OCI-LY7 (cell line): ENCODE data around the gene PHAF1. TPM values are rescaled to one million over a fixed set of nuclear protein-coding genes. Genes with fewer than 3 reads are reported as not detected.

Experiments
- BruUV-seq: library from RNA; stranded (reverse); fragments of 400-500 nt; replicated peaks from 2 replicates; lab custom pipeline; 2021; lab: Mats Ljungman, UMichigan
- CTCF ChIA-PET: fragments of 300-600 bp; sonication (Branson Sonifier 250); formaldehyde crosslinking; loops from one replicate; lab custom pipeline; 2022; ENCODE audit warnings: antibody characterized with exemption; ENCODE audit not compliant: unreplicated experiment; lab: Charles Lee
- POLR2A ChIA-PET: fragments of 300-600 bp; sonication (Branson Sonifier 250); formaldehyde crosslinking; loops from one replicate; lab custom pipeline; 2022; ENCODE audit warnings: antibody characterized with exemption; lab: Charles Lee
- DNase-seq: peaks from one replicate; pipeline ENCODE4 v3.0.0-alpha.2; 2015; ENCODE audit warnings: low spot score
- H2AFZ ChIP-seq: fragments of 200-600 bp; sonication (generic), shearing (Covaris generic); 2 replicates; pipeline ENCODE4 v1.6.1; 2014; ENCODE audit warnings: mild to moderate bottlenecking, antibody characterized with exemption, low read length, moderate library complexity
- H3K27ac ChIP-seq: fragments of 200-600 bp; sonication (generic); 2 replicates; pipeline ENCODE4 v1.5.1; 2014; ENCODE audit warnings: mixed run types, low read depth, mild to moderate bottlenecking, moderate library complexity, low read length, inconsistent platforms; ENCODE audit not compliant: poor library complexity, severe bottlenecking
- H3K36me3 ChIP-seq: fragments of 200-600 bp; sonication (generic); 2 replicates; pipeline ENCODE4 v1.6.1; 2014; ENCODE audit warnings: mild to moderate bottlenecking, antibody characterized with exemption, low read length, moderate library complexity, mixed read lengths; ENCODE audit not compliant: insufficient read depth
- H3K4me1 ChIP-seq: fragments of 200-600 bp; sonication (generic); 2 replicates; pipeline ENCODE4 v1.5.1; 2014; ENCODE audit warnings: mild to moderate bottlenecking, low read length; ENCODE audit not compliant: insufficient read depth, poor library complexity, severe bottlenecking
- H3K4me2 ChIP-seq: fragments of 200-600 bp; sonication (generic); 2 replicates; pipeline ENCODE4 v1.6.1; 2014; ENCODE audit warnings: mild to moderate bottlenecking, low read length
- H3K4me3 ChIP-seq: fragments of 200-600 bp; sonication (generic); 2 replicates; pipeline ENCODE4 v1.5.1; 2014; ENCODE audit warnings: mild to moderate bottlenecking, low read depth, low read length; ENCODE audit not compliant: poor library complexity, severe bottlenecking
- H3K79me2 ChIP-seq: fragments of 200-600 bp; sonication (generic); 2 replicates; pipeline ENCODE4 v1.6.1; 2016; ENCODE audit warnings: low read depth, mild to moderate bottlenecking, low read length, moderate library complexity, mixed read lengths; ENCODE audit not compliant: insufficient read depth
- H3K9me2 ChIP-seq: fragments of 200-600 bp; sonication (generic); 2 replicates; pipeline ENCODE4 v1.6.1; 2016; ENCODE audit warnings: mild to moderate bottlenecking, low read length, mixed read lengths; ENCODE audit not compliant: insufficient read depth
- H3K9me3 ChIP-seq: fragments of 200-600 bp; sonication (generic); 2 replicates; pipeline ENCODE4 v1.6.1; 2014; ENCODE audit warnings: mild to moderate bottlenecking, mixed run types, low read length, mixed read lengths
- H4K20me1 ChIP-seq: fragments of 200-600 bp; sonication (generic); 2 replicates; pipeline ENCODE4 v1.6.1; 2014; ENCODE audit warnings: mild to moderate bottlenecking, antibody characterized with exemption, low read length, moderate library complexity, mixed read lengths; ENCODE audit not compliant: insufficient read depth
- CTCF ChIP-seq: fragments of 200-600 bp; sonication (generic); conservative IDR thresholded peaks from 2 replicates; pipeline ENCODE4 v1.5.1; 2014; ENCODE audit warnings: mild to moderate bottlenecking, antibody characterized with exemption, low read length, moderate library complexity, mixed read lengths
- EZH2phosphoT487 ChIP-seq: fragments of 200-600 bp; sonication (generic); IDR thresholded peaks from 2 replicates; pipeline ENCODE4 v1.6.1; 2018; ENCODE audit warnings: low read depth, borderline replicate concordance, mild to moderate bottlenecking, mixed run types, antibody characterized with exemption, low read length, moderate library complexity, mixed read lengths
- intact Hi-C: fragments of 100-400 bp; cut with micrococcal nuclease; formaldehyde crosslinking; loops from one replicate; pipeline ENCODE4 v1.10.0; 2022; ENCODE audit not compliant: unreplicated experiment
- total RNA-seq, 2 experiments: library from RNA; depleted of rRNA in 1 of 2; stranded (reverse); fragments of >200 nt in 1 of 2; shearing (Covaris generic) in 1 of 2; gene quantifications; 2 replicates each; pipeline ENCODE4 v1.2.3, GENCODE V29; 2014 to 2022

The PHAF1 gene
- total RNA-seq, 2 experiments from 2014 or later = 13.9 to 16.8 TPM

DNA sequence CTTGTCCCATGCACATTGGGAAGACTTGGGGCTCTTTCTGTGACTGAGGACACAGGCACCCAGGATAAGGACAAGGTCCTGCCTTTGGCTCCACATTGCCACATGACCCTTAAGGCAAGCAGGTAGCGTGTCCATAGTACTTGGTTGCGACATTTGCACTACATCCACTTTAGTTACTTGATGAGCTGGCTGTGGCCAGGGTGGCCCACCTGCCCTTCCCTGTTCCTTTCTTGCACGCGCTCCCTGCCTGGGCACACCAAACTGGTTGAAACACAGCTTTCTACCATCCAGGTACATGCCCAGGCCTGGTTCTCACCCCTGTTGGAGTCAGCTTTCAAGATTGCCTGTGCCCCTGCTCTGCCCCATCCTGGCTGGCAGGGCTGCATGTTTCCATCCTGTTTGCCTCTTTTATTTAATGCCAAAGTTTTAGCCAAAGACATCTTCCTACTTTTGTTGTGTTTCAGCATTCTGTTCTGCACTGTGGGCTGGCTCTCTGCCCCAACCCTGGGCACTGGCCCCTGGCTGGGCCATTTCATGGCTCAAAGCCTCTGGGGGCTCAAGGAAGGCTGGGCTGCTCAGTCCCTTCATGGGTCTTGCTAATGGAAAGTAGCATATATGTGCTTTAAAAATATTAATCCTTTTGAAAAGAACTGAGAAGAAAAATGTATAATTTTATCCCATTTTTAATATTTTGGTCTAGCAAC is 37.8 kb downstream of the PHAF1 start:
- ChIA-PET POLR2A (no interaction called here), CTCF (no interaction called here)
- Histone ChIP-seq H2AFZ (no peak overlapping the region), H3K4me3 (no peak overlapping the region), H3K79me2 (no peaks in the 10 kb centered on the region), H3K4me1 (no peaks in the 10 kb centered on the region), H3K9me3 (no peaks in the 10 kb centered on the region), H3K27ac (no peak overlapping the region), H4K20me1 (no peaks in the 10 kb centered on the region), H3K9me2 (no peaks in the 10 kb centered on the region), H3K36me3 (peaks cover 59% of the 10 kb centered on the region), H3K4me2 (no peak overlapping the region)
- BruUV-seq = TSS peak; percentile 63
- intact Hi-C loops = no loop called here
- TF ChIP-seq EZH2phosphoT487 (no peak), CTCF (no peak)
- no peak for DNase-seq

GRCh38 chr16:67148221-67148620 is 38.5 kb downstream of the PHAF1 start:
- no peaks in the 10 kb centered on the region for H3K4me1 ChIP-seq
- H3K4me3 ChIP-seq = no peak overlapping the region
- no peaks in the 10 kb centered on the region for H4K20me1 ChIP-seq
- H2AFZ ChIP-seq = no peak overlapping the region
- no peaks in the 10 kb centered on the region for H3K79me2 ChIP-seq
- BruUV-seq = no TSS peak
- CTCF ChIA-PET = no interaction called here
- no peak for DNase-seq
- H3K9me2 ChIP-seq = no peaks in the 10 kb centered on the region
- no peak overlapping the region for H3K4me2 ChIP-seq
- H3K27ac ChIP-seq = no peak overlapping the region
- H3K36me3 ChIP-seq = peaks cover 53% of the 10 kb centered on the region
- intact Hi-C loops = no loop called here
- no peaks in the 10 kb centered on the region for H3K9me3 ChIP-seq
- POLR2A ChIA-PET = no interaction called here
- no peak for TF ChIP-seq CTCF
- TF ChIP-seq EZH2phosphoT487 = no peak

- Histone ChIP-seq H3K4me3 (no peak overlapping the region), H3K9me2 (no peaks in the 10 kb centered on the region), H3K27ac (no peak overlapping the region), H4K20me1 (no peaks in the 10 kb centered on the region), H3K4me2 (no peak overlapping the region), H2AFZ (no peak overlapping the region), H3K79me2 (no peaks in the 10 kb centered on the region), H3K36me3 (peaks cover 49% of the 10 kb centered on the region), H3K9me3 (no peaks in the 10 kb centered on the region), H3K4me1 (no peaks in the 10 kb centered on the region)
- no TSS peak for BruUV-seq
- intact Hi-C loops = no loop called here
- POLR2A ChIA-PET = no interaction called here
- DNase-seq = no peak
- no peak for TF ChIP-seq EZH2phosphoT487
- TF ChIP-seq CTCF = no peak
- CTCF ChIA-PET = interaction anchor here (0.5 to 0.9 kb wide), 2 partner anchors 9 to 136 kb away, joined by 3 read pairs; no protein-coding TSS in a partner anchor
Observed at GRCh38 chr16:67148656-67149275, 39.0 kb downstream of the PHAF1 start.
